ENCODE results near the gene RGS16.

- TF ChIP-seq, protein P1, sequence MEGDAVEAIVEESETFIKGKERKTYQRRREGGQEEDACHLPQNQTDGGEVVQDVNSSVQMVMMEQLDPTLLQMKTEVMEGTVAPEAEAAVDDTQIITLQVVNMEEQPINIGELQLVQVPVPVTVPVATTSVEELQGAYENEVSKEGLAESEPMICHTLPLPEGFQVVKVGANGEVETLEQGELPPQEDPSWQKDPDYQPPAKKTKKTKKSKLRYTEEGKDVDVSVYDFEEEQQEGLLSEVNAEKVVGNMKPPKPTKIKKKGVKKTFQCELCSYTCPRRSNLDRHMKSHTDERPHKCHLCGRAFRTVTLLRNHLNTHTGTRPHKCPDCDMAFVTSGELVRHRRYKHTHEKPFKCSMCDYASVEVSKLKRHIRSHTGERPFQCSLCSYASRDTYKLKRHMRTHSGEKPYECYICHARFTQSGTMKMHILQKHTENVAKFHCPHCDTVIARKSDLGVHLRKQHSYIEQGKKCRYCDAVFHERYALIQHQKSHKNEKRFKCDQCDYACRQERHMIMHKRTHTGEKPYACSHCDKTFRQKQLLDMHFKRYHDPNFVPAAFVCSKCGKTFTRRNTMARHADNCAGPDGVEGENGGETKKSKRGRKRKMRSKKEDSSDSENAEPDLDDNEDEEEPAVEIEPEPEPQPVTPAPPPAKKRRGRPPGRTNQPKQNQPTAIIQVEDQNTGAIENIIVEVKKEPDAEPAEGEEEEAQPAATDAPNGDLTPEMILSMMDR (IDR thresholded peaks at IDR 0.05) = no peak
- TF ChIP-seq POLR2A (IDR thresholded peaks at IDR 0.05) = no peak
Measured at GRCh38 chr1:182549811-182550210, 54.4 kb downstream of the RGS16 start.
